Adrenal gland (tissue), 12 donors: ENCODE results near the gene TKT. TPM values are rescaled to one million over a fixed set of nuclear protein-coding genes. Genes with fewer than 3 reads are reported as not detected.

Experiments
- DNase-seq, 7 donors: peaks; one replicate each; pipeline ENCODE4 v3.0.0-alpha.2; 2019 to 2020
- H3K27ac ChIP-seq, 5 donors: fragments of 200-600 bp; sonication (generic) in 4 of 5; 1 replicate in 3 of 5; 2 replicates in 2 of 5; pipeline versions ENCODE4 v1.5.1 to v1.8.0; 2016 to 2020; ENCODE audit warnings: mild to moderate bottlenecking in 1 of 5
- H3K27me3 ChIP-seq: fragments of 200-600 bp; 2 replicates; pipeline ENCODE4 v1.8.0; 2021
- H3K36me3 ChIP-seq, 2 donors: fragments of 200-600 bp; replicated peaks in 1 of 2; 1 replicate in 1 of 2; 2 replicates in 1 of 2; pipeline versions ENCODE4 v1.5.1 to v1.8.0; 2018 to 2022
- H3K4me1 ChIP-seq, 2 donors: fragments of 200-600 bp; replicated peaks in 1 of 2; 1 replicate in 1 of 2; 2 replicates in 1 of 2; pipeline versions ENCODE4 v1.5.1 to v1.8.0; 2018 to 2021
- H3K4me3 ChIP-seq, 4 donors: fragments of 200-600 bp; sonication (generic) in 3 of 4; one replicate each; pipeline ENCODE4 v1.5.1; 2016 to 2018
- H3K9me3 ChIP-seq, 3 donors: fragments of 200-600 bp; sonication (generic) in 1 of 3; replicated peaks in 1 of 3; 1 replicate in 2 of 3; 2 replicates in 1 of 3; pipeline versions ENCODE4 v1.5.1 to v1.8.0; 2016 to 2021
- CTCF ChIP-seq, 6 experiments: fragments of 450-650 bp in 4 of 6; fragments of 200-600 bp in 2 of 6; sonication (generic) in 1 of 6; IDR thresholded peaks; 1 replicate in 5 of 6; 2 replicates in 1 of 6; pipeline versions ENCODE4 v1.5.1 to v1.8.0; 2016 to 2021; ENCODE audit warnings: antibody characterized with exemption in 6 of 6, mild to moderate bottlenecking in 2 of 6, moderate library complexity in 1 of 6
- POLR2A ChIP-seq, 2 donors: fragments of 450-650 bp; IDR thresholded peaks; one replicate each; pipeline ENCODE4 v1.6.1; 2017; ENCODE audit warnings: antibody characterized with exemption in 2 of 2, mild to moderate bottlenecking in 2 of 2, moderate library complexity in 1 of 2
- WGBS, 4 donors: extraction: QIAGEN DNeasy Blood & Tissue Kit in 2 of 4; methylation state at CpG; one replicate each; pipeline versions ENCODE4 v1.1.5 to v1.1.7; 2013 to 2017; 5-methylcytosine and 5-hydroxymethylcytosine counted together
- intact Hi-C, 2 donors: fragments of 100-400 bp; cut with DNase I; formaldehyde crosslinking; loops; one replicate each; pipeline versions ENCODE4 v1.14.1 to v1.15.0; 2022 to 2023
- polyA plus RNA-seq, 3 donors: library from polyadenylated mRNA; stranded (reverse); fragments of 200-250 nt in 2 of 3; fragments of 350-450 nt in 1 of 3; fragmentation: Illumina TruSeq in 1 of 3; extraction: RNeasy Lipid Tissue Mini Kit (QIAGEN cat#74804) in 1 of 3; gene quantifications; one replicate each; pipeline ENCODE4 v1.2.3, GENCODE V29; 2013 to 2014
- total RNA-seq, 9 donors: library from RNA; depleted of rRNA in 4 of 9; stranded (reverse); fragments of >200 nt in 4 of 9; fragments of 120-200 nt in 1 of 9; fragmentation: NEBNext Ultra II Directional in 1 of 9; extraction: Animal tissue kit (Norgen Biotek cat#: 25700) in 1 of 9; gene quantifications; one replicate each; pipeline versions ENCODE4 v1.1.0 to v1.2.4, GENCODE V29; 2013 to 2023
- donor health status: healthy with polysubstance abuse.
- donor health status: Bipolar disorder and iron deficiency.
- donor health status: DM: yes; HTN: yes; CAD: no.
- donor health status: DM: no; HTN: no; CAD: no.
- donor health status: DM: no; HTN: no; CAD: no.
- donor health status: DM: yes; HTN: yes; CAD: no.

The TKT gene
- total and polyA plus RNA-seq, 12 donors = 131 to 516 (median 276) TPM

- H3K27me3 ChIP-seq = no peaks in the 10 kb centered on the region
- H3K4me1 ChIP-seq = peaks cover 42 to 57% of the 10 kb centered on the region in 2 donors
- H3K9me3 ChIP-seq = no peaks in the 10 kb centered on the region
- no peak overlapping the region for H3K27ac ChIP-seq
- TF ChIP-seq CTCF (IDR thresholded peaks at IDR 0.05) = no peak
- no peak for TF ChIP-seq POLR2A (IDR thresholded peaks at IDR 0.05)
- intact Hi-C loops = no loop called here
- no peak overlapping the region for H3K4me3 ChIP-seq
- H3K36me3 ChIP-seq = no peaks in the 10 kb centered on the region
- DNase-seq = no peak
- WGBS, 4 donors = 71 to 87% (median 77%) methylated on average over 2 of the region's 2 CpGs
Observed at GRCh38 chr3:53247619-53248018, 8.2 kb downstream of the TKT start.

- Histone ChIP-seq H3K4me1 (peaks cover 41 to 44% of the 10 kb centered on the region in 2 donors), H3K27ac (no peak overlapping the region), H3K27me3 (no peaks in the 10 kb centered on the region), H3K4me3 (no peak overlapping the region), H3K9me3 (no peaks in the 10 kb centered on the region), H3K36me3 (peaks cover 0 to 31% of the 10 kb centered on the region in 2 donors)
- intact Hi-C loops = no loop called here
- 77 to 95% (median 88%) methylated on average over 6 to 8 of the region's 8 CpGs for WGBS, 4 donors
- TF ChIP-seq POLR2A (IDR thresholded peaks at IDR 0.05) (no peak), CTCF (IDR thresholded peaks at IDR 0.05) (no peak)
- no peak for DNase-seq
Observed at GRCh38 chr3:53244271-53244670, 11.6 kb downstream of the TKT start.

GRCh38 chr3:53243785-53244184 is 12.0 kb downstream of the TKT start:
- no peaks in the 10 kb centered on the region for H3K9me3 ChIP-seq
- H3K36me3 ChIP-seq = peaks cover 0 to 36% of the 10 kb centered on the region in 2 donors
- no peak for TF ChIP-seq POLR2A (IDR thresholded peaks at IDR 0.05)
- TF ChIP-seq CTCF (IDR thresholded peaks at IDR 0.05) = no peak
- peaks cover 40% of the 10 kb centered on the region in 2 donors for H3K4me1 ChIP-seq
- peak overlapping the region in 1 of 5 donors; percentile 39 for H3K27ac ChIP-seq
- no peak for DNase-seq
- 81 to 86% (median 84%) methylated on average over 4 to 8 of the region's 8 CpGs for WGBS, 4 donors
- H3K4me3 ChIP-seq = no peak overlapping the region
- intact Hi-C loops = no loop called here
- no peaks in the 10 kb centered on the region for H3K27me3 ChIP-seq

DNA sequence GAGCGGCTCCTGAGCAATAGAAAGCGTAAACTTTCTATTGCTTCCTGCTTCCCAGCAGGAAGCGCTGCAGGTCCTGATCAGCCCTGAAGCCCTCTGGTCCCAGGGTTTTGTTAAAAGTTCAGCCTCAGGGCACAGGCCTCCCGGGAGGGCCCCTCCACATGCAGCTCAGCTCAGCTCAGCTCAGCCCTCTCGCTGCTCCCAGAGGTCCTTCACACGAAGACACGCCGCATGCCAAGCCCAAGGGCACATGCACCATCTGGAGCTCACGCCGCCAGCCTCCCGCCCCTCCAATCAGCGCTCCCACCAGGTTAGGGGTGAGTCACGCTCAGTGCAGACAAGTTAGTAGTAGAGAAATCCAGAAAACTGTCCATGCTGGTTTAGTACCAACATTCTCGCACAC is 12.7 kb downstream of the TKT start:
- 41 to 75% (median 50%) methylated on average over 5 to 14 of the region's 14 CpGs for WGBS, 4 donors
- intact Hi-C loops = no loop called here
- Histone ChIP-seq H3K4me3 (no peak overlapping the region), H3K27ac (peak overlapping the region in 4 of 5 donors; percentile 38 to 52 (median 42)), H3K9me3 (no peaks in the 10 kb centered on the region), H3K27me3 (no peaks in the 10 kb centered on the region), H3K4me1 (peaks cover 41 to 42% of the 10 kb centered on the region in 2 donors), H3K36me3 (peaks cover 0 to 42% of the 10 kb centered on the region in 2 donors)
- DNase-seq = peak in 6 of 7 donors; percentile 62 to 76 (median 72)
- TF ChIP-seq POLR2A (IDR thresholded peaks at IDR 0.05) (no peak), CTCF (IDR thresholded peaks at IDR 0.05) (peak in 1 of 6 experiments; percentile 2)
